Vagina (tissue), 2 donors: Measurements from ENCODE around the gene CDIP1.
A peak's percentile ranks its signal among the peaks of the same experiment; 100 is the strongest.

ENCODE experiments used
- CTCF ChIP-seq, 3 experiments: fragments of 450-650 bp in 2 of 3; fragments of 200-600 bp in 1 of 3; sonication (generic) in 1 of 3; IDR thresholded peaks; one replicate each; pipeline ENCODE4 v1.5.1; 2017 to 2019; ENCODE audit warnings: antibody characterized with exemption in 3 of 3, mild to moderate bottlenecking in 2 of 3, moderate library complexity in 2 of 3
- POLR2A ChIP-seq, 2 donors: fragments of 450-650 bp; IDR thresholded peaks; one replicate each; pipeline ENCODE4 v1.6.1; 2017; ENCODE audit warnings: antibody characterized with exemption in 2 of 2, mild to moderate bottlenecking in 2 of 2, moderate library complexity in 2 of 2
- POLR2AphosphoS5 ChIP-seq, 2 donors: sonication (generic); formaldehyde crosslinking; IDR thresholded peaks; one replicate each; pipeline ENCODE4 v1.9.0; 2017; ENCODE audit warnings: antibody characterized with exemption in 2 of 2, mild to moderate bottlenecking in 2 of 2, low read depth in 1 of 2; ENCODE audit not compliant: insufficient read depth in 1 of 2

GRCh38 chr16:4474192-4474961 lies 64.2 kb downstream of the CDIP1 start, which contains the start of gene NMRAL1:
- TF ChIP-seq CTCF (IDR thresholded peaks at IDR 0.05), result no peak
- TF ChIP-seq POLR2A (IDR thresholded peaks at IDR 0.05), result peak in 1 of 2 donors; percentile 25
- TF ChIP-seq POLR2AphosphoS5 (IDR thresholded peaks at IDR 0.05; ENCODE audit: insufficient read depth in 1 of 2, low read depth in 1 of 2), result peak; percentile 85 to 91
